SK-N-SH treated with all-trans-retinoic acid at 6 μM for 48 hours (cell line): Measurements from ENCODE around the gene TMEM209.
"Not testable (repeated sequence)": the region's sequence is repeated elsewhere in the genome, so short reads cannot be mapped to it uniquely, and the experiment has no call there.

ENCODE experiments used
- ATAC-seq: fragments of 200-7000 bp; cut with Tn5 transposase; 3 replicates; pipeline ENCODE4 v1.9.1; 2020; ENCODE audit warnings: mild to moderate bottlenecking, moderate library complexity
- ARNTL ChIP-seq: fragments of 450-650 bp; formaldehyde crosslinking; IDR thresholded peaks from 2 replicates; pipeline ENCODE4 v1.5.0; 2020; ENCODE audit warnings: low read depth, mild to moderate bottlenecking, moderate library complexity, borderline replicate concordance
- BACH2 ChIP-seq: fragments of 250-450 bp; sonication (Bioruptor Pico); IDR thresholded peaks from 2 replicates; pipeline ENCODE4 v1.9.0; 2021; ENCODE audit warnings: mild to moderate bottlenecking, borderline replicate concordance
- CREB5 ChIP-seq: fragments of 250-450 bp; sonication (Bioruptor Pico); IDR thresholded peaks from 2 replicates; pipeline ENCODE4 v1.5.1; 2020; ENCODE audit warnings: low read depth, mild to moderate bottlenecking, moderate library complexity
- ESRRG ChIP-seq: fragments of 250-450 bp; sonication (Bioruptor Pico); IDR thresholded peaks from 2 replicates; pipeline ENCODE4 v1.6.1; 2021; ENCODE audit warnings: mild to moderate bottlenecking
- GLIS3 ChIP-seq: fragments of 250-450 bp; sonication (Bioruptor Pico); IDR thresholded peaks from 2 replicates; pipeline ENCODE4 v1.5.0; 2020; ENCODE audit warnings: mild to moderate bottlenecking, moderate library complexity
- ISL1 ChIP-seq: fragments of 250-450 bp; sonication (Bioruptor Pico); IDR thresholded peaks from 2 replicates; pipeline ENCODE4 v2.1.2; 2022; ENCODE audit warnings: mild to moderate bottlenecking, moderate library complexity
- OSR1 ChIP-seq: fragments of 250-450 bp; sonication (Bioruptor Pico); IDR thresholded peaks from 2 replicates; pipeline ENCODE4 v1.8.0; 2022; ENCODE audit warnings: moderate library complexity, mild to moderate bottlenecking, inconsistent platforms
- POU6F1 ChIP-seq: fragments of 250-450 bp; sonication (Bioruptor Pico); IDR thresholded peaks from 2 replicates; pipeline ENCODE4 v1.8.0; 2021; ENCODE audit warnings: low read depth, mild to moderate bottlenecking, moderate library complexity, borderline replicate concordance
- PPARA ChIP-seq: fragments of 250-450 bp; sonication (Bioruptor Pico); IDR thresholded peaks from 2 replicates; pipeline ENCODE4 v1.5.0; 2020; ENCODE audit warnings: mild to moderate bottlenecking, borderline replicate concordance
- RARB ChIP-seq: fragments of 250-450 bp; sonication (Bioruptor Pico); IDR thresholded peaks from 2 replicates; pipeline ENCODE4 v1.8.0; 2021; ENCODE audit warnings: mild to moderate bottlenecking, moderate library complexity
- SNAI2 ChIP-seq: fragments of 250-450 bp; sonication (Bioruptor Pico); IDR thresholded peaks from 2 replicates; pipeline ENCODE4 v1.5.0; 2020; ENCODE audit warnings: mild to moderate bottlenecking, moderate library complexity
- TCF4 ChIP-seq: fragments of 250-450 bp; sonication (Bioruptor Pico); IDR thresholded peaks from 2 replicates; pipeline ENCODE4 v1.8.0; 2021; ENCODE audit warnings: mild to moderate bottlenecking, moderate library complexity, borderline replicate concordance
- TOX ChIP-seq: fragments of 250-450 bp; sonication (Bioruptor Pico); IDR thresholded peaks from 2 replicates; pipeline ENCODE4 v1.8.0; 2021; ENCODE audit warnings: mild to moderate bottlenecking, moderate library complexity, borderline replicate concordance
- ZC3H10 ChIP-seq: fragments of 250-450 bp; sonication (Bioruptor Pico); IDR thresholded peaks from 2 replicates; pipeline ENCODE4 v1.5.1; 2021; ENCODE audit warnings: mild to moderate bottlenecking, moderate library complexity
- ZFP30 ChIP-seq: fragments of 450-650 bp; formaldehyde crosslinking; IDR thresholded peaks from 2 replicates; pipeline ENCODE4 v1.5.0; 2022; ENCODE audit warnings: mild to moderate bottlenecking, moderate library complexity
- ZNF565 ChIP-seq: fragments of 450-650 bp; formaldehyde crosslinking; conservative IDR thresholded peaks from 2 replicates; pipeline ENCODE4 v1.5.0; 2020; ENCODE audit warnings: low read depth, mild to moderate bottlenecking, moderate library complexity
- ZNF70 ChIP-seq: fragments of 450-650 bp; formaldehyde crosslinking; IDR thresholded peaks from 2 replicates; pipeline ENCODE4 v1.5.0; 2020; ENCODE audit warnings: mild to moderate bottlenecking, moderate library complexity
- ZNF8 ChIP-seq: fragments of 450-650 bp; formaldehyde crosslinking; IDR thresholded peaks from 2 replicates; pipeline ENCODE4 v1.5.0; 2020; ENCODE audit warnings: mild to moderate bottlenecking, moderate library complexity
- TF ChIP-seq, protein P1 (sequence below): fragments of 250-450 bp; sonication (Bioruptor Pico); IDR thresholded peaks from 2 replicates; pipeline ENCODE4 v1.5.1; 2021; ENCODE audit warnings: mild to moderate bottlenecking, moderate library complexity
- TF ChIP-seq, protein P2 (sequence below): fragments of 250-450 bp; sonication (Bioruptor Pico); IDR thresholded peaks from 2 replicates; pipeline ENCODE4 v1.8.0; 2020; ENCODE audit warnings: mild to moderate bottlenecking, moderate library complexity, borderline replicate concordance
- TF ChIP-seq, protein P3 (sequence below): fragments of 250-450 bp; sonication (Bioruptor Pico); IDR thresholded peaks from 2 replicates; pipeline ENCODE4 v1.5.0; 2020; ENCODE audit warnings: mild to moderate bottlenecking, moderate library complexity

TMEM209 gene

DNA sequence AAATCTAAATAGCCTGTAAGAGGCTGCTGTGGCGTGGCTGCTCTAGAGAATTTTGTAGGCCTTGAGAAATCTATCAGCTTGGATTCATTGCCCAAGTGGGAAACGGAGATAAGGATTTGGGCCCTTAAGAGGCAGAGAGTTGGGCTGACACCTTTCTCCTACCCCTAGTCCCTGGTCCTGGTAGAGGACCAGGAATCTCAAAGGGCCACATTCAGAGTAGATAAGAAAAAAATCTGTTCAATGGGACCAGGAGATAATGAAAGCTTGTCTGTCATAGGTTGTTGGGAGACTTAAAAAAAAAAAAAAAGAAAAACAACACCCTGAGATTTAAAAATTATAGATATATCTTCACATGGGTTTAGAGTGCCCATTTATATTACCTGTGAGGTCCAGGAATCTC lies 17.8 kb downstream of the TMEM209 start:
- ATAC-seq, result no peak
- TF ChIP-seq POU6F1, result no peak
- TF ChIP-seq OSR1 (CRISPR knock-in tag), result no peak
- TF ChIP-seq ISL1 (CRISPR knock-in tag), result no peak
- no peak for TF ChIP-seq SNAI2 (CRISPR knock-in tag)

- ATAC-seq, result not testable (repeated sequence)
Measured at GRCh38 chr7:130184349-130184748, 20.9 kb downstream of the TMEM209 start.

GRCh38 chr7:130182990-130183389 lies 22.2 kb downstream of the TMEM209 start:
- no peak for TF ChIP-seq ZC3H10 (CRISPR knock-in tag)
- TF ChIP-seq PPARA (CRISPR knock-in tag), result no peak
- TF ChIP-seq ZNF565 (CRISPR knock-in tag), result no peak
- no peak for TF ChIP-seq OSR1 (CRISPR knock-in tag)
- no peak for TF ChIP-seq ZNF8 (CRISPR knock-in tag)
- TF ChIP-seq, protein P1, sequence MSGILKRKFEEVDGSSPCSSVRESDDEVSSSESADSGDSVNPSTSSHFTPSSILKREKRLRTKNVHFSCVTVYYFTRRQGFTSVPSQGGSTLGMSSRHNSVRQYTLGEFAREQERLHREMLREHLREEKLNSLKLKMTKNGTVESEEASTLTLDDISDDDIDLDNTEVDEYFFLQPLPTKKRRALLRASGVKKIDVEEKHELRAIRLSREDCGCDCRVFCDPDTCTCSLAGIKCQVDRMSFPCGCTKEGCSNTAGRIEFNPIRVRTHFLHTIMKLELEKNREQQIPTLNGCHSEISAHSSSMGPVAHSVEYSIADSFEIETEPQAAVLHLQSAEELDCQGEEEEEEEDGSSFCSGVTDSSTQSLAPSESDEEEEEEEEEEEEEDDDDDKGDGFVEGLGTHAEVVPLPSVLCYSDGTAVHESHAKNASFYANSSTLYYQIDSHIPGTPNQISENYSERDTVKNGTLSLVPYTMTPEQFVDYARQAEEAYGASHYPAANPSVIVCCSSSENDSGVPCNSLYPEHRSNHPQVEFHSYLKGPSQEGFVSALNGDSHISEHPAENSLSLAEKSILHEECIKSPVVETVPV (CRISPR knock-in tag), result no peak
- TF ChIP-seq, protein P2, sequence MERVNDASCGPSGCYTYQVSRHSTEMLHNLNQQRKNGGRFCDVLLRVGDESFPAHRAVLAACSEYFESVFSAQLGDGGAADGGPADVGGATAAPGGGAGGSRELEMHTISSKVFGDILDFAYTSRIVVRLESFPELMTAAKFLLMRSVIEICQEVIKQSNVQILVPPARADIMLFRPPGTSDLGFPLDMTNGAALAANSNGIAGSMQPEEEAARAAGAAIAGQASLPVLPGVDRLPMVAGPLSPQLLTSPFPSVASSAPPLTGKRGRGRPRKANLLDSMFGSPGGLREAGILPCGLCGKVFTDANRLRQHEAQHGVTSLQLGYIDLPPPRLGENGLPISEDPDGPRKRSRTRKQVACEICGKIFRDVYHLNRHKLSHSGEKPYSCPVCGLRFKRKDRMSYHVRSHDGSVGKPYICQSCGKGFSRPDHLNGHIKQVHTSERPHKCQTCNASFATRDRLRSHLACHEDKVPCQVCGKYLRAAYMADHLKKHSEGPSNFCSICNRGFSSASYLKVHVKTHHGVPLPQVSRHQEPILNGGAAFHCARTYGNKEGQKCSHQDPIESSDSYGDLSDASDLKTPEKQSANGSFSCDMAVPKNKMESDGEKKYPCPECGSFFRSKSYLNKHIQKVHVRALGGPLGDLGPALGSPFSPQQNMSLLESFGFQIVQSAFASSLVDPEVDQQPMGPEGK (CRISPR knock-in tag), result no peak
- no peak for TF ChIP-seq ISL1 (CRISPR knock-in tag)

DNA sequence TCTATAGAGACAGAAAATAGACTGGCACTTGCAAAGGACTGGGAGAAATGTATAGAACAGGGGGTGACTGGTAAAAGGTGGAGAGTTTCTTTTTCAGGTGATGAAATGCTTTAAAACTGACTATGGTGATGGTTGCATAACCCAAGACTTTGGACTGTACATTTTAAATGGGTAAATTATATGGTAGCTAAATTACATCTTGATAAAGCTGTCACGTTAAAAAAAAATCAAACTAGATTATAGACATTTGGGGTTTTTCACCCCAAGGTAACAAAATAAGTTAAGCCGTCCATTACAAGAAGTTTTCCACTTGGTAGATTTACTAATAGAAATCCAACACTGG lies 24.0 kb downstream of the TMEM209 start:
- ATAC-seq, result no peak
- no peak for TF ChIP-seq RARB (CRISPR knock-in tag)
- TF ChIP-seq ZNF565 (CRISPR knock-in tag), result no peak
- no peak for TF ChIP-seq CREB5 (CRISPR knock-in tag)
- no peak for TF ChIP-seq ZNF8 (CRISPR knock-in tag)
- no peak for TF ChIP-seq ZNF70 (CRISPR knock-in tag)
- no peak for TF ChIP-seq ISL1 (CRISPR knock-in tag)
- no peak for TF ChIP-seq BACH2 (CRISPR knock-in tag)
- no peak for TF ChIP-seq ZC3H10 (CRISPR knock-in tag)
- TF ChIP-seq, protein P1 (CRISPR knock-in tag), result no peak
- no peak for TF ChIP-seq SNAI2 (CRISPR knock-in tag)
- no peak for TF ChIP-seq TOX (CRISPR knock-in tag)
- TF ChIP-seq ARNTL, result no peak
- TF ChIP-seq GLIS3 (CRISPR knock-in tag), result no peak
- TF ChIP-seq POU6F1, result no peak
- TF ChIP-seq ESRRG (CRISPR knock-in tag), result no peak
- no peak for TF ChIP-seq ZFP30 (CRISPR knock-in tag)
- no peak for TF ChIP-seq OSR1 (CRISPR knock-in tag)
- no peak for TF ChIP-seq PPARA (CRISPR knock-in tag)
- TF ChIP-seq, protein P3, sequence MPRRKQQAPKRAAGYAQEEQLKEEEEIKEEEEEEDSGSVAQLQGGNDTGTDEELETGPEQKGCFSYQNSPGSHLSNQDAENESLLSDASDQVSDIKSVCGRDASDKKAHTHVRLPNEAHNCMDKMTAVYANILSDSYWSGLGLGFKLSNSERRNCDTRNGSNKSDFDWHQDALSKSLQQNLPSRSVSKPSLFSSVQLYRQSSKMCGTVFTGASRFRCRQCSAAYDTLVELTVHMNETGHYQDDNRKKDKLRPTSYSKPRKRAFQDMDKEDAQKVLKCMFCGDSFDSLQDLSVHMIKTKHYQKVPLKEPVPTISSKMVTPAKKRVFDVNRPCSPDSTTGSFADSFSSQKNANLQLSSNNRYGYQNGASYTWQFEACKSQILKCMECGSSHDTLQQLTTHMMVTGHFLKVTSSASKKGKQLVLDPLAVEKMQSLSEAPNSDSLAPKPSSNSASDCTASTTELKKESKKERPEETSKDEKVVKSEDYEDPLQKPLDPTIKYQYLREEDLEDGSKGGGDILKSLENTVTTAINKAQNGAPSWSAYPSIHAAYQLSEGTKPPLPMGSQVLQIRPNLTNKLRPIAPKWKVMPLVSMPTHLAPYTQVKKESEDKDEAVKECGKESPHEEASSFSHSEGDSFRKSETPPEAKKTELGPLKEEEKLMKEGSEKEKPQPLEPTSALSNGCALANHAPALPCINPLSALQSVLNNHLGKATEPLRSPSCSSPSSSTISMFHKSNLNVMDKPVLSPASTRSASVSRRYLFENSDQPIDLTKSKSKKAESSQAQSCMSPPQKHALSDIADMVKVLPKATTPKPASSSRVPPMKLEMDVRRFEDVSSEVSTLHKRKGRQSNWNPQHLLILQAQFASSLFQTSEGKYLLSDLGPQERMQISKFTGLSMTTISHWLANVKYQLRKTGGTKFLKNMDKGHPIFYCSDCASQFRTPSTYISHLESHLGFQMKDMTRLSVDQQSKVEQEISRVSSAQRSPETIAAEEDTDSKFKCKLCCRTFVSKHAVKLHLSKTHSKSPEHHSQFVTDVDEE (CRISPR knock-in tag), result no peak
- TF ChIP-seq TCF4 (CRISPR knock-in tag), result no peak

More at GRCh38 chr7:130182990-130183389, 22.2 kb downstream of the TMEM209 start:
- no peak for ATAC-seq
